IMR-90 (cell line): ENCODE data around the gene LRRC14B. TPM values are rescaled to one million over a fixed set of nuclear protein-coding genes. Genes with fewer than 3 reads are reported as not detected.

Experiments
- ATAC-seq: fragments of 200-7000 bp; cut with Tn5 transposase; 2 replicates; pipeline ENCODE4 v1.9.1; 2020; ENCODE audit warnings: low read depth, mild to moderate bottlenecking, moderate library complexity
- BruUV-seq: library from RNA; stranded (reverse); fragments of 400-500 nt; replicated peaks from 2 replicates; lab custom pipeline; 2021; lab: Mats Ljungman, UMichigan
- CTCF ChIA-PET: fragments of 300-600 bp; formaldehyde crosslinking; extraction: SDS; loops from one replicate; lab custom pipeline; 2021; ENCODE audit warnings: antibody characterized with exemption; lab: Yijun Ruan, JAX
- POLR2A ChIA-PET: fragments of 300-600 bp; sonication (Branson Sonifier 250); formaldehyde crosslinking; loops from one replicate; lab custom pipeline; 2022; ENCODE audit warnings: antibody characterized with exemption; ENCODE audit not compliant: unreplicated experiment; lab: Charles Lee
- DNase-seq: peaks from one replicate; pipeline ENCODE4 v3.0.0; 2013
- H2AFZ ChIP-seq: replicated peaks from 2 replicates; pipeline ENCODE3; 2013; ENCODE audit warnings: low read length, mild to moderate bottlenecking; ENCODE audit not compliant: poor library complexity
- H2AK5ac ChIP-seq: 2 replicates; pipeline ENCODE4 v1.6.1; 2013; ENCODE audit warnings: low read depth, low read length, inconsistent platforms
- H2AK9ac ChIP-seq: replicated peaks from 2 replicates; pipeline ENCODE3; 2013; ENCODE audit warnings: mild to moderate bottlenecking, low read depth, low read length, moderate library complexity; ENCODE audit not compliant: poor library complexity
- H2BK120ac ChIP-seq: 2 replicates; pipeline ENCODE4 v1.6.1; 2013; ENCODE audit warnings: low read depth, low read length, inconsistent platforms
- H2BK15ac ChIP-seq: 3 replicates; pipeline ENCODE4 v1.6.1; 2013; ENCODE audit warnings: low read depth, low read length, inconsistent platforms
- H2BK20ac ChIP-seq: 2 replicates; pipeline ENCODE4 v1.6.1; 2013; ENCODE audit warnings: low read depth, mild to moderate bottlenecking, inconsistent platforms, low read length, moderate library complexity
- H2BK5ac ChIP-seq: 2 replicates; pipeline ENCODE4 v1.6.1; 2013; ENCODE audit warnings: mild to moderate bottlenecking, low read depth, low read length, inconsistent platforms; ENCODE audit not compliant: poor library complexity, severe bottlenecking
- H3K14ac ChIP-seq: replicated peaks from 2 replicates; pipeline ENCODE4 v1.6.1; 2013; ENCODE audit warnings: low read depth, low read length, inconsistent platforms
- H3K18ac ChIP-seq: 2 replicates; pipeline ENCODE4 v1.6.1; 2013; ENCODE audit warnings: low read depth, low read length, control low read depth
- H3K23ac ChIP-seq: 2 replicates; pipeline ENCODE4 v1.6.1; 2013; ENCODE audit warnings: low read depth, low read length, inconsistent platforms
- H3K27ac ChIP-seq: 2 replicates; pipeline ENCODE4 v1.5.1; 2013; ENCODE audit warnings: mild to moderate bottlenecking, control low read depth, low read length; ENCODE audit not compliant: insufficient read depth
- H3K27me3 ChIP-seq: 2 replicates; pipeline ENCODE4 v1.6.1; 2013; ENCODE audit warnings: low read length; ENCODE audit not compliant: control insufficient read depth, insufficient read depth
- H3K36me3 ChIP-seq: 2 replicates; pipeline ENCODE4 v1.6.1; 2013; ENCODE audit warnings: low read length, mixed read lengths; ENCODE audit not compliant: control insufficient read depth, insufficient read depth
- H3K4ac ChIP-seq: 2 replicates; pipeline ENCODE4 v1.6.1; 2013; ENCODE audit warnings: low read depth, low read length, inconsistent platforms
- H3K4me1 ChIP-seq: 2 replicates; pipeline ENCODE4 v1.6.1; 2013; ENCODE audit warnings: low read length, mixed read lengths; ENCODE audit not compliant: control insufficient read depth, insufficient read depth
- H3K4me2 ChIP-seq: 2 replicates; pipeline ENCODE4 v1.6.1; 2013; ENCODE audit warnings: low read depth, mild to moderate bottlenecking, control low read depth, low read length, moderate library complexity
- H3K4me3 ChIP-seq: 2 replicates; pipeline ENCODE4 v1.5.1; 2013; ENCODE audit warnings: low read depth, mild to moderate bottlenecking, control low read depth, low read length, moderate library complexity; ENCODE audit not compliant: insufficient read depth
- H3K56ac ChIP-seq: 2 replicates; pipeline ENCODE4 v1.6.1; 2013; ENCODE audit warnings: low read length, inconsistent platforms; ENCODE audit not compliant: insufficient read depth; ENCODE audit errors: extremely low read depth
- H3K79me1 ChIP-seq, 2 experiments: 2 replicates each; pipeline ENCODE4 v1.6.1; 2013; ENCODE audit warnings: low read length in 2 of 2, inconsistent platforms in 1 of 2, low read depth in 1 of 2
- H3K9ac ChIP-seq: 2 replicates; pipeline ENCODE4 v1.6.1; 2013; ENCODE audit warnings: low read depth, low read length, control low read depth
- H3K9me1 ChIP-seq: 2 replicates; pipeline ENCODE4 v1.6.1; 2013; ENCODE audit warnings: low read length, inconsistent platforms; ENCODE audit not compliant: insufficient read depth
- H3K9me3 ChIP-seq: 2 replicates; pipeline ENCODE4 v1.6.1; 2013; ENCODE audit warnings: low read length; ENCODE audit not compliant: control insufficient read depth, insufficient read depth
- H4K20me1 ChIP-seq: 2 replicates; pipeline ENCODE4 v1.6.1; 2013; ENCODE audit warnings: low read length, inconsistent platforms; ENCODE audit not compliant: insufficient read depth
- H4K5ac ChIP-seq: 2 replicates; pipeline ENCODE4 v1.6.1; 2013; ENCODE audit warnings: mild to moderate bottlenecking, low read depth, low read length, control low read depth
- H4K8ac ChIP-seq, 2 experiments: 2 replicates each; pipeline ENCODE4 v1.6.1; 2013; ENCODE audit warnings: low read depth in 2 of 2, low read length in 2 of 2, control low read depth in 1 of 2, inconsistent platforms in 1 of 2
- H4K91ac ChIP-seq: 2 replicates; pipeline ENCODE4 v1.6.1; 2013; ENCODE audit warnings: low read depth, low read length, inconsistent platforms; ENCODE audit not compliant: insufficient read depth
- CHD1 ChIP-seq: IDR thresholded peaks from 2 replicates; pipeline ENCODE4 v1.6.1; 2012; ENCODE audit warnings: low read depth, low read length, improper control_type of control experiment
- MAZ ChIP-seq: IDR thresholded peaks from 2 replicates; pipeline ENCODE4 v1.6.1; 2012; ENCODE audit warnings: low read depth, mild to moderate bottlenecking, low read length, improper control_type of control experiment, moderate library complexity, borderline replicate concordance
- NFE2L2 ChIP-seq: fragments of 150-350 bp; IDR thresholded peaks from 2 replicates; pipeline ENCODE4 v1.6.1; 2016; ENCODE audit warnings: low read depth, mild to moderate bottlenecking, low read length
- RCOR1 ChIP-seq: IDR thresholded peaks from 2 replicates; pipeline ENCODE4 v1.6.1; 2012; ENCODE audit warnings: mild to moderate bottlenecking, low read length, improper control_type of control experiment; ENCODE audit not compliant: insufficient replicate concordance
- WGBS, 2 experiments: methylation state at CpG; one replicate each; pipeline versions ENCODE4 v1.1.5 to v1.1.7; 2013; ENCODE audit warnings: missing lambda C conversion rate in 2 of 2; ENCODE audit not compliant: insufficient read length in 1 of 2; ENCODE audit errors: extremely low coverage in 2 of 2; 5-methylcytosine and 5-hydroxymethylcytosine counted together
- dilution Hi-C: fragments of 300-500 bp; cut with HindIII; formaldehyde crosslinking; loops from one replicate; pipeline ENCODE4 v1.14.3; 2018; ENCODE audit warnings: low sequenced_read_pairs; ENCODE audit not compliant: unreplicated experiment
- in situ Hi-C: fragments of 300-500 bp; cut with MboI; formaldehyde crosslinking; loops from 3 replicates; pipeline ENCODE4 v1.14.3; 2019; ENCODE audit warnings: low sequenced_read_pairs, inconsistent platforms, mixed read lengths
- intact Hi-C: fragments of 100-400 bp; cut with micrococcal nuclease; formaldehyde crosslinking; loops from 2 replicates; pipeline ENCODE4 v1.10.0; 2022
- polyA plus RNA-seq, 3 experiments: library from polyadenylated mRNA; depleted of rRNA; stranded (reverse); fragments of >200 nt; gene quantifications; 2 replicates each; pipeline ENCODE4 v1.2.3, GENCODE V29; 2012; ENCODE audit warnings: low replicate concordance in 1 of 3
- total RNA-seq: library from RNA; depleted of rRNA; stranded (reverse); fragments of >200 nt; gene quantifications from 2 replicates; pipeline ENCODE4 v1.2.3, GENCODE V29; 2012

Gene LRRC14B
- total and polyA plus RNA-seq, 2 of the 4 experiments (the other 2 are of a cell fraction): not detected

- dilution Hi-C loops (no loop called here), in situ Hi-C loops (no loop called here), intact Hi-C loops (no loop called here)
- Histone ChIP-seq H2BK20ac (no peak overlapping the region), H4K91ac (no peak overlapping the region), H2AFZ (no peak overlapping the region), H3K14ac (no peak overlapping the region), H2AK9ac (no peak overlapping the region), H4K20me1 (peaks cover 38% of the 10 kb centered on the region), H3K9me3 (no peaks in the 10 kb centered on the region), H2BK120ac (no peak overlapping the region), H3K56ac (no peak overlapping the region), H3K4me1 (0 out of 2 replicates have a peak, but pooled peaks cover 2% of the 10 kb centered on the region), H3K4me2 (no peak overlapping the region), H3K4me3 (no peak overlapping the region), H3K79me1 (peaks cover 22 to 39% of the 10 kb centered on the region in 2 experiments), H2BK15ac (no peak overlapping the region), H4K8ac (no peak overlapping the region), H4K5ac (no peak overlapping the region), H3K27me3 (no peaks in the 10 kb centered on the region), H2BK5ac (no peak overlapping the region), H3K23ac (no peak overlapping the region), H3K4ac (no peak overlapping the region), H3K9me1 (peaks cover 6% of the 10 kb centered on the region; the same call in 1 of the 2 replicates), H3K27ac (no peak overlapping the region), H2AK5ac (no peak overlapping the region), H3K18ac (no peak overlapping the region), H3K36me3 (peaks cover 16% of the 10 kb centered on the region), H3K9ac (no peak overlapping the region)
- no peak for TF ChIP-seq RCOR1
- no peak for TF ChIP-seq NFE2L2
- TF ChIP-seq CHD1: no peak
- no peak for TF ChIP-seq MAZ
- 90% methylated on average over 4 of the region's 15 CpGs; no CpG with 5 or more reads in 1 of the 2 experiments for WGBS, 2 experiments
- DNase-seq (no peak), ATAC-seq (no peak)
- no TSS peak for BruUV-seq
- ChIA-PET POLR2A (interaction anchor here (0.6 kb wide), 1 partner anchor 10 kb away, joined by 4 read pairs; the partner anchor contains the start of gene SDHA), CTCF (no interaction called here)
These were observed 17.3 kb downstream of the LRRC14B start for GRCh38 chr5:208449-209114.
